Rectal smooth muscle tissue (tissue), 1 donor: ENCODE data around the gene CTSA.

Experiments used
- H3K27ac ChIP-seq: one replicate; pipeline ENCODE4 v1.7.0; 2013; ENCODE audit warnings: low read depth, low read length, inconsistent platforms
- H3K27me3 ChIP-seq: one replicate; pipeline ENCODE4 v1.7.0; 2013; ENCODE audit warnings: low read length; ENCODE audit not compliant: control insufficient read depth, insufficient read depth
- H3K36me3 ChIP-seq: one replicate; pipeline ENCODE4 v1.7.0; 2013; ENCODE audit warnings: low read length; ENCODE audit not compliant: control insufficient read depth, insufficient read depth
- H3K4me1 ChIP-seq: one replicate; pipeline ENCODE4 v1.7.0; 2013; ENCODE audit warnings: low read length; ENCODE audit not compliant: control insufficient read depth, insufficient read depth
- H3K4me3 ChIP-seq: one replicate; pipeline ENCODE4 v1.7.0; 2013; ENCODE audit warnings: low read length
- H3K9ac ChIP-seq: one replicate; pipeline ENCODE4 v1.7.0; 2013; ENCODE audit warnings: low read length

The CTSA gene

DNA sequence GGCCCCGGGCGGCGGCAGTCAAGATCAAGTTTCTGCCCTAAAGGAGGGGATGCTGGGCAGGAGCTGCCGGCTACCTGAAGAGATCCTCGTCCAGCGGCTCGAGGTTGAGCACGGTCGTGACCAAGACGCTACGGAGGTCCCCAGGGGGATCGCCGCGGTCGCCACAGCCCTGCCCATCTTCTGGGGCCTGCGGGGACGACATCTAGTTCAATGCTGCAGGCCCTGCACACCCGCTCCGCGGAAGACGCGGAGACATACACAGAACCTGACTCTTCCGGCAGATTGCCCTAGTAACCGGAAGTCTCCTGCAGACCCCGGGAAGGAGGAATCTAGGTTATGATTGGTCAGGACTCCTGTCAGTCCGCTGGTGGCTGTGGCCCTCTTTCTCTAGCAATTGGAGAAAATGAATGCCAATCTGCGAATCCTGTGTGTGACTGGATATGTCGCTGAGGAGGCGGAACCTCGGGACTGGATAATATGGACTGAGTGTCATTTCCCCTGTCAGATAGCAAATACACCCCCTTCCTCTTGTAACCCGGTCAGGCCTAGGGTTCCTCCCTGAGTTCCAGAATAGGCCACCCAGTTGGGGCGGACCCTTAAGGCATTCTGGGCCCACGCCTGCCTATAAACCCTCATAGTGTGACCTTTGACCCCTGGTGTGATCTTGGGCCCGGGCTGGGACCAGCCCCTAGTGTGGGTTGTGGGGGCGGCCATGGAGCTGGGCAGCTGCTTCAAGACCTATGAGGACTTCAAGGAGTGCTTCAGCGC lies 33.8 kb upstream of the CTSA start, which contains the start of the genes ACOT8 and ZSWIM3:
Gene ACOT8, minus strand, starts transcription at position 279 of the 768 bp plus-strand sequence. Its CDS starts 77 bp downstream, at position 202.
Gene ZSWIM3, plus strand, starts transcription at position 501 of the 768 bp plus-strand sequence. Its CDS starts 212 bp downstream, at position 713.
- no peaks in the 10 kb centered on the region for H3K36me3 ChIP-seq
- H3K4me3 ChIP-seq, result peak within 1 kb of the TSS; percentile 96
- peaks cover 20% of the 10 kb centered on the region for H3K4me1 ChIP-seq
- peak within 1 kb of the TSS; percentile 82 for H3K9ac ChIP-seq
- H3K27ac ChIP-seq, result peak within 1 kb of the TSS; percentile 88
- no peaks in the 10 kb centered on the region for H3K27me3 ChIP-seq

DNA sequence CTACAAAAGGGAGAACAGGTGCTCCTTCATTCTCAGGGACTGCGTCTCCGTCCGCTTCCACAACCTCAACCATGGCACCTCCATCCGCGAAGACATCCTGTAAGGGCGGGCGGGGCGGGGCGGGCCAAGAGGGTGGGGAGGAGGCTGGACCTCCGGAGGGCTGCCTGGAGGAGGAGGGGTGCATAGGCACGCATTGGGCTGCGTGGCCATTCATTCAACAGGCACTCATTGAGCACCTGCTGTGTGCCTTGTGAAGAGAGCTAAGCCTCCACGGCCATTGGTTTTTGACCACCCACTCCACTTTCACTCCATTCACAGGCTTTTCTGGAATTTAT lies 33.3 kb upstream of the CTSA start:
- Histone ChIP-seq H3K4me1 (peaks cover 20% of the 10 kb centered on the region), H3K27me3 (no peaks in the 10 kb centered on the region), H3K27ac (peak overlapping the region; percentile 88), H3K9ac (peak overlapping the region; percentile 59), H3K4me3 (peak overlapping the region; percentile 96), H3K36me3 (no peaks in the 10 kb centered on the region)

- Histone ChIP-seq H3K4me3 (no peak overlapping the region), H3K36me3 (no peaks in the 10 kb centered on the region), H3K27me3 (no peaks in the 10 kb centered on the region), H3K9ac (no peak overlapping the region), H3K4me1 (peaks cover 19% of the 10 kb centered on the region), H3K27ac (no peak overlapping the region)
Observed at GRCh38 chr20:45859916-45860315, 31.2 kb upstream of the CTSA start.

DNA sequence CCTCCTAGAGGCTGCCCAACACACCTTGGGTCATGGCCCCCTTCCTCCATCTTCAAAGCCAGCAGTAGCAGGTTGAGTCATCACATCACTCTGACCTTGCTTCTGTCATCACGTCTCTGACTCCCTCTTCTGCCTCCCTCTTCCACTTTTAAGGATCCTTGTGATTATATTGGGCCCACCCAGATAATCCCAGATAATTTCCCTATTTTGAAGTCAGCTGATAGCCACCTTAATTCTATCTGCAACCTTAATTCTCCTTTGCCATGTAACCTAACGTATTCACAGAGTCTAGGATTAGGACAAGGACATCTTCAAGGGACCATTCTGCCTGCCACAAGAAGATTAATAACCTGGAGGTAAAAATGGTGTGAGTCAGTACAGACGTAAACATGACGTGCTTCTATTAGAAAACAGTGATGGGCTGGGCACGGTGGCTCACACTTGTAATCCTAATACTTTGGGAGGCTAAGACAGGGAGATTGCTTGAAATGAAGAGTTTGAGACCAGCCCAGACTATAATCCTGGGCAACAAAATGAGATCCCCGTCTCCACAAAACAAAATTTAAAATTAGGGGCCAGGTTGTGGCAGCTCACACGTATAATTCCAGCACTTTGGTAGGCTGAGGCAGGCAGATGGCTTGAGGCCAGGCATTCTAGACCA lies 30.4 kb upstream of the CTSA start:
- H3K36me3 ChIP-seq, result no peaks in the 10 kb centered on the region
- no peak overlapping the region for H3K27ac ChIP-seq
- H3K27me3 ChIP-seq, result no peaks in the 10 kb centered on the region
- H3K4me3 ChIP-seq, result no peak overlapping the region
- no peak overlapping the region for H3K9ac ChIP-seq
- peaks cover 14% of the 10 kb centered on the region for H3K4me1 ChIP-seq

DNA sequence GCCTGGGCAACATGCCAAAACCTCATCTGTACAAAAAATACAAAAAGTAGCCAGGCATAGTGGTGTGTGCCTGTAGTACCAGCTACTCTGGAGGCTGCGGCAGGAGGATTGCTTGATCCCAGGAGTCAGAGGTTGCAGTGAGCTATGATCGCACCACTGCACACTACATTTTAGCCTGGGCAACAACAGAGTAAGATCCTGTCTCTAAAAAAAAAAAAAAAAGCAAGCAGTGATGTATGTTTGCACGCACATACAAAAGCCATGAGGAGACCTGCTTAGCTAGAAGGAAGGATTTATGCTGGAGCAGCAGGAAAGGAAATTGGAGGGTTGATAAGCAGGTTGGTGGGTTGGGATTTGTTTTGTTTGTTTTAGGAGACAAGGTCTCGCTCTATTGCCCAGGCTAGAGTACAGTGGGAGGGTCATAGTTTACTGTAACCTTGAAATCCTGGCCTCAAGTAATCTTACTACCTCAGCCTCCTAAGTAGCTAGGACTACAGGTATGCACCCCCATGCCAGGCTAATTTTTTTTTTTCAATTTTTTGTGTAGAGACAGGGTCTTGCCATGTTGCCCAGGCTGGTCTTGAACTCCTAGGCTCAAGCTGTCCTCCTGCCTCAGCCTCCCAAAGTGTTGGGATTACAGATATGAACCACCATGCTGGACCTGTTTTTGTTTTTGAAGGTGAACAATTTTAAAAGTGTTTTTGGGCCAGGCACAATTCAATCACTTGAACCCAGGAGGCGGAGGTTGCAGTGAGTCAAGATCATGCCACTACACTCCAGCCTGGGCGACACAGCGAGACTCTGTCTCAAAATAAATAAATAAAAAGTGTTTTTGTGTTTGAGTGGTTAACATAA lies 29.7 kb upstream of the CTSA start:
- Histone ChIP-seq H3K9ac (no peak overlapping the region), H3K4me1 (peaks cover 6% of the 10 kb centered on the region), H3K27me3 (no peaks in the 10 kb centered on the region), H3K36me3 (no peaks in the 10 kb centered on the region), H3K4me3 (no peak overlapping the region), H3K27ac (no peak overlapping the region)

DNA sequence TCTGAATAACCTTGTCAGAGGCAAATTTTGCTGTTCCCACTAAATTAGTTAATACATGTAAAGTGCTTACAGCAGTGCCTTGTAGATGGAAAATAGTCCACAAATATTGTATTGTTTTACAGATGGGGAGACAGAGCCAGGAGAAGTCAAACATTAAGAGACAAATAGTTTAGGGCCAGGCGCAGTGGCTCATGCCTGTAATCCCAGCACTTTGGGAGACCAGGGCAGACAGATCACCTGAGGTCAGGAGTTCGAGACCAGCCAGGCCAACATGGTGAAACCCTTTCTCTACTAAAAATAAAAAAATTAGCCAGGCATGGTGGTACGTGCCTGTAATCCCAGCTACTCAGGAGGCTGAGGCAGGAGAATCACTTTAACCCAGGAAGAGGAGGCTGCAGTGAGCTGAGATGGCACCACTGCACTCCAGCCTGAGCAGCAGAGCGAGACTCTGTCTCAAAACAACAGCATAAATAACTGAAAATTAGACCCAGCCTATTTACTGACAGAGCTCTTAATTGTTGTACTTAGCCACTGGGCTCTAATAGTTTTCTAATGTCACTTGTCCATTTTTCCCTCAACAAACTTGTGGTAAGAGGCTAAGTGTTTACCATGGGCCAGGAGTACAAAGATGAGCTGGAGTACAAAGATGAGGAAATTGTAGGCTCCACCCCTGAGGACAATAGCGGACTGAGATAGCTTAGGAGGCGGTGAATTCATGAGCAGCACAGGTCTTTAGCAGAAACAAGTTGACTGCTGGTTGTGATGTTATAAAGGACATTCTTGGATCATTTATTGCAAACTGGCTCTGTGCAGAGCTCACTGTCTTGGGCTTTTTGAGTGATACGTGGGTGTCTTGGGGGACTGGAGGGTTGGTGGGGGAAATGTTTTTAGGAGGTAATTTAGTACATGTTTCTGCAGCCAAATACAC lies 27.3 kb upstream of the CTSA start:
- Histone ChIP-seq H3K9ac (no peak overlapping the region), H3K36me3 (no peaks in the 10 kb centered on the region), H3K27ac (no peak overlapping the region), H3K4me1 (no peaks in the 10 kb centered on the region), H3K27me3 (no peaks in the 10 kb centered on the region), H3K4me3 (no peak overlapping the region)

- Histone ChIP-seq H3K4me1 (no peaks in the 10 kb centered on the region), H3K27ac (no peak overlapping the region), H3K4me3 (no peak overlapping the region), H3K27me3 (no peaks in the 10 kb centered on the region), H3K9ac (no peak overlapping the region), H3K36me3 (no peaks in the 10 kb centered on the region)
Observed at GRCh38 chr20:45866454-45866853, 24.7 kb upstream of the CTSA start.

- Histone ChIP-seq H3K27me3 (no peaks in the 10 kb centered on the region), H3K4me3 (no peak overlapping the region), H3K27ac (peak overlapping the region; percentile 32), H3K4me1 (no peaks in the 10 kb centered on the region), H3K36me3 (no peaks in the 10 kb centered on the region), H3K9ac (no peak overlapping the region)
Observed at GRCh38 chr20:45867136-45867818, 23.9 kb upstream of the CTSA start.

DNA sequence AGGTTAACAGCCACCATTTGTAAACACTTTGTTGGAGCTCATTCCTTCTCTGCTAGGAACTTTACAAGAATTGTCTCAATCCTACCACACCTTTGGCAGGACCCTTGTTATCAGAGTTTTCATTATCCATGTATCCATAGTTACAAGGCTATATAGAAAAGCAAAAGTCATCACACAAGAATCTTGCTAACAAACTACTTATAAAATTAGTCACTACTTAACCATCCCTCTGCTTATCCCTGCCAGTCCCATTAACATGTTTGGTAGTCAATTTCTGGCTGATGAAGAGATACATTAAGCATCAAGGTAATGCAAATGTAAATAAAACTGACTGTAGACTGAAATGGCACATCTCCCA lies 23.3 kb upstream of the CTSA start:
- Histone ChIP-seq H3K36me3 (no peaks in the 10 kb centered on the region), H3K27ac (peak overlapping the region; percentile 32), H3K27me3 (no peaks in the 10 kb centered on the region), H3K9ac (no peak overlapping the region), H3K4me1 (no peaks in the 10 kb centered on the region), H3K4me3 (no peak overlapping the region)

DNA sequence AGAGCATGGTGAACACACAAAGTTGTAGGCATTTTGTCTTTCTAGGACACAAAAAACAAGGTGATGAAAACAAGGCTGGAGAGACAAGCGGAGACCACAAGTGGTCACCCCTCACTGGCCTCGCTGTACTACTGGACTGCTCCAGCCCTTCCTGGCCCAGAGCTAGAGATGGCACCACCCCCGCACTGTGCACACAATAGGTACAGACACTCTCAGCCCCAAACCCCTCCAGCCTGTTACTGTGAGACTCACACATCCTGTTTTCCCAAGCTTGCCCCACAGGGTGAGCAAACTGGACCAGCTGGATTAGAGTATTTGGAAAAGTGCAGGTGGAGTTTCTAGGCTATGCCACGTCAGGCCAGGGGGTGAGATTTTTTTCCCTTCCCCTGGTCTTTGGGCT lies 18.5 kb upstream of the CTSA start:
- no peak overlapping the region for H3K4me3 ChIP-seq
- no peak overlapping the region for H3K27ac ChIP-seq
- H3K36me3 ChIP-seq, result peaks cover 3% of the 10 kb centered on the region
- H3K9ac ChIP-seq, result no peak overlapping the region
- no peaks in the 10 kb centered on the region for H3K4me1 ChIP-seq
- no peaks in the 10 kb centered on the region for H3K27me3 ChIP-seq

- no peaks in the 10 kb centered on the region for H3K27me3 ChIP-seq
- H3K36me3 ChIP-seq, result peaks cover 9% of the 10 kb centered on the region
- no peak overlapping the region for H3K27ac ChIP-seq
Observed at GRCh38 chr20:45873409-45874103, 17.6 kb upstream of the CTSA start.

More at GRCh38 chr20:45873409-45874103, 17.6 kb upstream of the CTSA start:
- H3K4me1 ChIP-seq, result no peaks in the 10 kb centered on the region
- no peak overlapping the region for H3K9ac ChIP-seq
- H3K4me3 ChIP-seq, result no peak overlapping the region
